Smooth muscle cell of bladder (primary cell): ENCODE results near the gene ZFY. TPM values are rescaled to one million over a fixed set of nuclear protein-coding genes. Genes with fewer than 3 reads are reported as not detected.

ENCODE experiments used
- total RNA-seq: library from RNA; depleted of rRNA; stranded (reverse); fragments of >200 nt; gene quantifications from 2 replicates; pipeline ENCODE4 v1.2.3, GENCODE V29; 2014

ZFY gene
- total RNA-seq = 15.6 TPM in 1 of 2 replicates, not detected in the other

DNA sequence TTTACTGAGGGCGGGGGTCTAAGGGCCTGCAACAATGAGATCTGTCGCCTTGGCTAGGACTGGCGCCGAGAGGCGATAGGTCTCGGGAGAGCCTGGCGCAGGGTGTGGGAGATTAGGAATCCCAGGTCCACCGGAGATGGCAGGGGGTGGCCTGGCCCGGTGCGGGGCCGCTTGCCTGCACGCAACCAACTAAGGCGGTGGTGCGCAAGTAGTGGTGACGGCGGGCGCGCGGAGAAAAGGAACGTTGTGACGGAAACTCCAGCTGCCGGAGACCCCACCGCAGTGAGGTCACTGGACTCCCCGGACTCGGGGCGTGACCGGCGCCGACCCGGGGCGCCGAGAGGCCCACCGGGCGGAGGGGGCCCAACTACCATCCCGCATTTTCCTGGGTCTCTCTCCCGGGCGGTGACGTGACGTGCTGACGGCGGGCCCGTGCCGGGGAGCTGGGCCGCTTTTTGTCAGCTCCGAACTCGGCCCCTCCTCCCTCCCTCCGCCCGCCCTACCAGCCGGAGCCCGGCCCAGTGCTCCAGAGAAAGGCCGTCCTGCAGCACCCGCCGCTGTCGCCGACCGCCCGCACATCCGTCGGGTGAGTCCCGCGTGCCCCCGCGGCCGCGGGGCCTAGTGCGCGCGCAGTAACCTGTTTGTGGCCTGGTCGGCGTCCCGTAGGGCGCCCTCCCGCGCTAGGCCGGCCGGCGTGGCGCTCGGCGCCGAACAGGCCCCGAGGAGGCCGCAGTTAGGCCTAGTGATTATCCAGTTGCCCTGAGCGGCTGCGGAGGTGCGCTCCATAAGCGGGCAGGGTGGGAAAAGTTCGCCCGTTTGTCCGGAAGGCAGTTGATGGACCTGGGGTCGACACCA is at the start of gene ZFY:
ZFY (plus strand) TSS at position 521 of the 855 bp plus-strand sequence. CDS start 18,556 bp downstream, outside the sequence.

Other genes with a start within 250 kb of the ZFY start
- gene SRY, start 147.7 kb upstream of the ZFY start, total RNA-seq = not detected in 2 replicates
- gene RPS4Y1, start 93.8 kb upstream of the ZFY start, total RNA-seq = 0.14 and 440 TPM in 2 replicates